HepG2 (cell line): ENCODE results near the gene GZF1. TPM values are rescaled to one million over a fixed set of nuclear protein-coding genes. Genes with fewer than 3 reads are reported as not detected.
A peak's percentile ranks its signal among the peaks of the same experiment; 100 is the strongest.

Experiments used
- ATAC-seq: fragments of 200-7000 bp; cut with Tn5 transposase; 3 replicates; pipeline ENCODE4 v1.9.1; 2020; ENCODE audit warnings: mild to moderate bottlenecking, moderate library complexity
- BruUV-seq: library from RNA; stranded (reverse); fragments of 400-500 nt; replicated peaks from 2 replicates; lab custom pipeline; 2021; lab: Mats Ljungman, UMichigan
- CTCF ChIA-PET: fragments of 300-600 bp; formaldehyde crosslinking; extraction: SDS; loops from one replicate; lab custom pipeline; 2021; ENCODE audit warnings: low total read pairs, inconsistent platforms, low intra/inter-chr PET ratio; lab: Yijun Ruan, JAX
- POLR2A ChIA-PET: fragments of 350-600 bp; sonication (Branson Sonifier 250); formaldehyde crosslinking; loops from one replicate; lab custom pipeline; 2020; ENCODE audit warnings: antibody characterized with exemption, inconsistent platforms; lab: Yijun Ruan, JAX
- DNase-seq: peaks from one replicate; pipeline ENCODE4 v3.0.0-alpha.2; 2015; ENCODE audit warnings: low spot score
- FAIRE-seq: peaks from 3 replicates; lab custom pipeline; 2011; peaks lifted over from hg19 to GRCh38; lab: Jason Lieb, UNC
- H2AFZ ChIP-seq: one replicate; pipeline ENCODE4 v1.6.1; 2011; ENCODE audit warnings: low read length, inconsistent platforms
- H3K27ac ChIP-seq: fragments of 300-600 bp; 3 replicates; pipeline ENCODE4 v1.8.0; 2011; ENCODE audit warnings: mixed run types, mild to moderate bottlenecking, mixed read lengths, low read length, inconsistent platforms; ENCODE audit not compliant: insufficient read depth; ENCODE audit errors: extremely low read length
- H3K27me3 ChIP-seq, 2 experiments: fragments of 200-600 bp in 1 of 2; 2 replicates in 1 of 2; 3 replicates in 1 of 2; pipeline versions ENCODE4 v1.6.0 to v1.8.0; 2011; ENCODE audit warnings: low read length in 2 of 2, mild to moderate bottlenecking in 2 of 2, moderate library complexity in 2 of 2, inconsistent platforms in 1 of 2; ENCODE audit not compliant: insufficient read depth in 2 of 2, control insufficient read depth in 1 of 2
- H3K36me3 ChIP-seq, 2 experiments: fragments of 200-600 bp in 1 of 2; replicated peaks in 1 of 2; 2 replicates in 1 of 2; 3 replicates in 1 of 2; pipeline versions ENCODE4 v1.5.1 to v1.8.0; 2011; ENCODE audit warnings: low read length in 2 of 2, inconsistent platforms in 1 of 2; ENCODE audit not compliant: insufficient read depth in 2 of 2, control insufficient read depth in 1 of 2
- H3K4me1 ChIP-seq: 2 replicates; pipeline ENCODE4 v1.5.1; 2012; ENCODE audit warnings: low read length, inconsistent platforms; ENCODE audit not compliant: insufficient read depth
- H3K4me2 ChIP-seq: 2 replicates; pipeline ENCODE4 v1.6.0; 2011; ENCODE audit warnings: low read depth, low read length, inconsistent platforms
- H3K4me3 ChIP-seq, 3 experiments: fragments of 200-600 bp in 1 of 3; sonication (generic), shearing (Covaris generic) in 1 of 3; replicated peaks in 1 of 3; 2 replicates each; pipeline ENCODE4 v1.5.1; 2011 to 2016; ENCODE audit warnings: low read length in 3 of 3, inconsistent platforms in 2 of 3, low read depth in 2 of 3, mild to moderate bottlenecking in 2 of 3, control low read depth in 1 of 3, mixed read lengths in 1 of 3; ENCODE audit not compliant: insufficient read depth in 1 of 3
- H3K79me2 ChIP-seq: one replicate; pipeline ENCODE4 v1.6.1; 2011; ENCODE audit warnings: low read length, inconsistent platforms; ENCODE audit not compliant: insufficient read depth
- H3K9ac ChIP-seq: 2 replicates; pipeline ENCODE4 v1.6.0; 2011; ENCODE audit warnings: mild to moderate bottlenecking, low read depth, low read length, inconsistent platforms; ENCODE audit not compliant: insufficient read depth
- H3K9me3 ChIP-seq: 2 replicates; pipeline ENCODE4 v1.5.1; 2012; ENCODE audit warnings: mild to moderate bottlenecking, low read length
- H4K20me1 ChIP-seq: 2 replicates; pipeline ENCODE4 v1.6.0; 2011; ENCODE audit warnings: inconsistent platforms, mild to moderate bottlenecking, low read length, moderate library complexity; ENCODE audit not compliant: insufficient read depth
- AGO1 ChIP-seq: fragments of 200-400 bp; formaldehyde crosslinking; IDR thresholded peaks from 2 replicates; pipeline ENCODE4 v1.6.1; 2017; ENCODE audit warnings: mild to moderate bottlenecking, low read depth, low read length, moderate library complexity; ENCODE audit not compliant: poor library complexity, severe bottlenecking
- BCL6 ChIP-seq: IDR thresholded peaks from 2 replicates; pipeline ENCODE4 v1.6.1; 2016; ENCODE audit warnings: missing genetic modification reagents, missing compliant biosample characterization
- HMGXB4 ChIP-seq, 2 experiments: sonication (generic) in 1 of 2; formaldehyde crosslinking in 1 of 2; IDR thresholded peaks; 2 replicates each; pipeline versions ENCODE4 v1.4.0 to v1.6.1; 2018 to 2020; ENCODE audit warnings: missing genetic modification reagents in 2 of 2, borderline replicate concordance in 1 of 2, low read depth in 1 of 2, mild to moderate bottlenecking in 1 of 2, missing biosample characterization in 1 of 2
- KAT8 ChIP-seq: IDR thresholded peaks from 2 replicates; pipeline ENCODE4 v1.6.1; 2016; ENCODE audit warnings: missing genetic modification reagents, missing compliant biosample characterization
- KDM2A ChIP-seq: sonication (generic); formaldehyde crosslinking; IDR thresholded peaks from 2 replicates; pipeline ENCODE4 v1.4.0; 2020; ENCODE audit warnings: low read depth, missing genetic modification reagents, borderline replicate concordance
- NFE2L2 ChIP-seq: fragments of 150-350 bp; IDR thresholded peaks from 2 replicates; pipeline ENCODE4 v1.6.1; 2014; ENCODE audit warnings: low read length
- SPEN ChIP-seq: sonication (generic); formaldehyde crosslinking; IDR thresholded peaks from 2 replicates; pipeline ENCODE4 v1.5.1; 2020; ENCODE audit warnings: low read depth, mild to moderate bottlenecking, missing genetic modification reagents
- ZBTB20 ChIP-seq: sonication (generic); formaldehyde crosslinking; IDR thresholded peaks from 2 replicates; pipeline ENCODE4 v1.8.1; 2023; ENCODE audit warnings: missing genetic modification reagents, low read depth, mild to moderate bottlenecking, borderline replicate concordance
- WGBS: methylation state at CpG from one replicate; pipeline ENCODE4 v1.1.6; 2017; ENCODE audit warnings: low lambda C conversion rate; 5-methylcytosine and 5-hydroxymethylcytosine counted together
- in situ Hi-C: cut with HindIII; loops from 2 replicates; pipeline ENCODE4 v1.10.0; 2017; ENCODE audit warnings: low pct_unique_long_range_greater_than_20kb; ENCODE audit not compliant: extremely low pct_ligation_motif_present
- intact Hi-C: fragments of 100-400 bp; cut with micrococcal nuclease; formaldehyde crosslinking; loops from one replicate; pipeline ENCODE4 v1.10.0; 2022; ENCODE audit not compliant: unreplicated experiment
- polyA plus RNA-seq, 8 experiments: library from polyadenylated mRNA; depleted of rRNA in 3 of 8; stranded (reverse) in 7 of 8; unstranded in 1 of 8; fragments of >200 nt; fragmentation: Illumina TruSeq in 4 of 8; extraction: Trizol in 4 of 8; gene quantifications; 2 replicates each; pipeline versions ENCODE4 v1.2.1 to v1.2.3, GENCODE V29; 2011 to 2016; ENCODE audit warnings: low read depth in 4 of 8, missing spikeins in 1 of 8, mixed read lengths in 1 of 8; ENCODE audit not compliant: insufficient read depth in 1 of 8
- total RNA-seq, 5 experiments: library from RNA; depleted of rRNA; stranded (reverse); fragments of >200 nt; fragmentation: Illumina TruSeq; extraction: Trizol; gene quantifications; 2 replicates each; pipeline ENCODE4 v1.2.3, GENCODE V29; 2016; ENCODE audit warnings: low read depth in 1 of 5
- TF ChIP-seq, protein P1 (sequence below): IDR thresholded peaks from 2 replicates; pipeline ENCODE4 v1.6.1; 2012; ENCODE audit warnings: low read depth, low read length, improper control_type of control experiment
- TF ChIP-seq, protein P2 (sequence below): sonication (generic); formaldehyde crosslinking; IDR thresholded peaks from 2 replicates; pipeline ENCODE4 v1.5.1; 2020; ENCODE audit warnings: mild to moderate bottlenecking, missing genetic modification reagents, borderline replicate concordance

The GZF1 gene
- total and polyA plus RNA-seq, 2 of the 13 experiments (the other 11 are each of a cell fraction or from before 2014, with no cell fraction given), result 16.9 to 26.0 TPM

- TF ChIP-seq HMGXB4 (CRISPR knock-in tag; IDR thresholded peaks at IDR 0.05; ENCODE audit: borderline replicate concordance in 1 of 2, low read depth in 1 of 2) (0 out of 4 replicates have a peak, but pooled peaks of 1 of the 2 experiments have one; percentile 34), KAT8 (CRISPR knock-in tag) (peak; percentile 37; the same call in 1 of the 2 replicates), SPEN (CRISPR knock-in tag) (peak; percentile 27; the same call in 1 of the 2 replicates), KDM2A (CRISPR knock-in tag) (peak; percentile 50; the same call in 1 of the 2 replicates), ZBTB20 (CRISPR knock-in tag) (peak; percentile 42; the same call in 1 of the 2 replicates), BCL6 (CRISPR knock-in tag) (no peak)
- TF ChIP-seq, protein P1, sequence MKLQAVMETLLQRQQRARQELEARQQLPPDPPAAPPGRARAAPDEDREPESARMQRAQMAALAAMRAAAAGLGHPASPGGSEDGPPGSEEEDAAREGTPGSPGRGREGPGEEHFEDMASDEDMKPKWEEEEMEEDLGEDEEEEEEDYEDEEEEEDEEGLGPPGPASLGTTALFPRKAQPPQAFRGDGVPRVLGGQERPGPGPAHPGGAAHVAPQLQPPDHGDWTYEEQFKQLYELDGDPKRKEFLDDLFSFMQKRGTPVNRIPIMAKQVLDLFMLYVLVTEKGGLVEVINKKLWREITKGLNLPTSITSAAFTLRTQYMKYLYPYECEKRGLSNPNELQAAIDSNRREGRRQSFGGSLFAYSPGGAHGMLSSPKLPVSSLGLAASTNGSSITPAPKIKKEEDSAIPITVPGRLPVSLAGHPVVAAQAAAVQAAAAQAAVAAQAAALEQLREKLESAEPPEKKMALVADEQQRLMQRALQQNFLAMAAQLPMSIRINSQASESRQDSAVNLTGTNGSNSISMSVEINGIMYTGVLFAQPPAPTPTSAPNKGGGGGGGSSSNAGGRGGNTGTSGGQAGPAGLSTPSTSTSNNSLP, result peak; percentile 19; the same call in 1 of the 2 replicates
Observed at GRCh38 chr20:23340524-23340923, 21.5 kb upstream of the GZF1 start (continued).

GRCh38 chr20:23341073-23341472, 20.9 kb upstream of the GZF1 start:
- Histone ChIP-seq H2AFZ (no peak overlapping the region), H3K79me2 (no peaks in the 10 kb centered on the region), H3K4me3 (no peak overlapping the region), H3K4me1 (peaks cover 27% of the 10 kb centered on the region), H3K9me3 (no peaks in the 10 kb centered on the region), H3K4me2 (no peak overlapping the region), H3K9ac (no peak overlapping the region), H3K27me3 (no peaks in the 10 kb centered on the region; a peak in 1 of 5 replicates), H3K36me3 (no peaks in the 10 kb centered on the region), H4K20me1 (no peaks in the 10 kb centered on the region), H3K27ac (no peak overlapping the region)
- no TSS peak for BruUV-seq
- WGBS, result 3% methylated on average over 2 of the region's 2 CpGs
- ChIA-PET POLR2A (interaction anchor here (1.0 to 6.3 kb wide), 3 partner anchors 9 to 650 kb away, joined by 3 to 54 read pairs (median 6); partner anchors contain the start of gene NXT1), CTCF (interaction anchor here (2.2 kb wide), 1 partner anchor 649 kb away, joined by 12 read pairs; no protein-coding TSS in a partner anchor)
- intact Hi-C loops (loop anchor here (2.0 to 10.0 kb wide), 3 partner anchors 436 to 1002 kb away; no protein-coding TSS in a partner anchor), in situ Hi-C loops (loop anchor here (5.0 kb wide), 2 partner anchors 649 to 1004 kb away; no protein-coding TSS in a partner anchor)
- FAIRE-seq (no peak), DNase-seq (no peak), ATAC-seq (no peak)
- TF ChIP-seq AGO1, result no peak
- no peak for TF ChIP-seq KDM2A (CRISPR knock-in tag)
- TF ChIP-seq NFE2L2, result no peak
- TF ChIP-seq, protein P2, sequence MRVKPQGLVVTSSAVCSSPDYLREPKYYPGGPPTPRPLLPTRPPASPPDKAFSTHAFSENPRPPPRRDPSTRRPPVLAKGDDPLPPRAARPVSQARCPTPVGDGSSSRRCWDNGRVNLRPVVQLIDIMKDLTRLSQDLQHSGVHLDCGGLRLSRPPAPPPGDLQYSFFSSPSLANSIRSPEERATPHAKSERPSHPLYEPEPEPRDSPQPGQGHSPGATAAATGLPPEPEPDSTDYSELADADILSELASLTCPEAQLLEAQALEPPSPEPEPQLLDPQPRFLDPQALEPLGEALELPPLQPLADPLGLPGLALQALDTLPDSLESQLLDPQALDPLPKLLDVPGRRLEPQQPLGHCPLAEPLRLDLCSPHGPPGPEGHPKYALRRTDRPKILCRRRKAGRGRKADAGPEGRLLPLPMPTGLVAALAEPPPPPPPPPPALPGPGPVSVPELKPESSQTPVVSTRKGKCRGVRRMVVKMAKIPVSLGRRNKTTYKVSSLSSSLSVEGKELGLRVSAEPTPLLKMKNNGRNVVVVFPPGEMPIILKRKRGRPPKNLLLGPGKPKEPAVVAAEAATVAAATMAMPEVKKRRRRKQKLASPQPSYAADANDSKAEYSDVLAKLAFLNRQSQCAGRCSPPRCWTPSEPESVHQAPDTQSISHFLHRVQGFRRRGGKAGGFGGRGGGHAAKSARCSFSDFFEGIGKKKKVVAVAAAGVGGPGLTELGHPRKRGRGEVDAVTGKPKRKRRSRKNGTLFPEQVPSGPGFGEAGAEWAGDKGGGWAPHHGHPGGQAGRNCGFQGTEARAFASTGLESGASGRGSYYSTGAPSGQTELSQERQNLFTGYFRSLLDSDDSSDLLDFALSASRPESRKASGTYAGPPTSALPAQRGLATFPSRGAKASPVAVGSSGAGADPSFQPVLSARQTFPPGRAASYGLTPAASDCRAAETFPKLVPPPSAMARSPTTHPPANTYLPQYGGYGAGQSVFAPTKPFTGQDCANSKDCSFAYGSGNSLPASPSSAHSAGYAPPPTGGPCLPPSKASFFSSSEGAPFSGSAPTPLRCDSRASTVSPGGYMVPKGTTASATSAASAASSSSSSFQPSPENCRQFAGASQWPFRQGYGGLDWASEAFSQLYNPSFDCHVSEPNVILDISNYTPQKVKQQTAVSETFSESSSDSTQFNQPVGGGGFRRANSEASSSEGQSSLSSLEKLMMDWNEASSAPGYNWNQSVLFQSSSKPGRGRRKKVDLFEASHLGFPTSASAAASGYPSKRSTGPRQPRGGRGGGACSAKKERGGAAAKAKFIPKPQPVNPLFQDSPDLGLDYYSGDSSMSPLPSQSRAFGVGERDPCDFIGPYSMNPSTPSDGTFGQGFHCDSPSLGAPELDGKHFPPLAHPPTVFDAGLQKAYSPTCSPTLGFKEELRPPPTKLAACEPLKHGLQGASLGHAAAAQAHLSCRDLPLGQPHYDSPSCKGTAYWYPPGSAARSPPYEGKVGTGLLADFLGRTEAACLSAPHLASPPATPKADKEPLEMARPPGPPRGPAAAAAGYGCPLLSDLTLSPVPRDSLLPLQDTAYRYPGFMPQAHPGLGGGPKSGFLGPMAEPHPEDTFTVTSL, result no peak
